GM12878 (cell line): Measurements from ENCODE around the gene ZNF493. TPM values are rescaled to one million over a fixed set of nuclear protein-coding genes. Genes with fewer than 3 reads are reported as not detected.

Experiments used
- ATAC-seq: fragments of 200-7000 bp; cut with Tn5 transposase; 3 replicates; pipeline ENCODE4 v1.9.1; 2020; ENCODE audit warnings: mild to moderate bottlenecking, moderate library complexity
- BruUV-seq: library from RNA; stranded (reverse); fragments of 400-500 nt; replicated peaks from 2 replicates; lab custom pipeline; 2021; lab: Mats Ljungman, UMichigan
- CTCF ChIA-PET: fragments of 300-600 bp; sonication (Branson Sonifier 250); formaldehyde crosslinking; extraction: SDS; loops from one replicate; lab custom pipeline; 2021; ENCODE audit warnings: inconsistent platforms; lab: Yijun Ruan, JAX
- POLR2A ChIA-PET: fragments of 350-600 bp; formaldehyde crosslinking; extraction: SDS; loops from one replicate; lab custom pipeline; 2021; ENCODE audit warnings: inconsistent platforms; lab: Charles Lee
- RAD21 ChIA-PET: fragments of 300-600 bp; sonication (Branson Sonifier 250); formaldehyde crosslinking; loops from one replicate; lab custom pipeline; 2023; ENCODE audit warnings: antibody characterized with exemption; ENCODE audit not compliant: unreplicated experiment; lab: Charles Lee
- SMC1A ChIA-PET: fragments of 300-600 bp; sonication (Branson Sonifier 250); formaldehyde crosslinking; loops from one replicate; lab custom pipeline; 2023; ENCODE audit not compliant: unreplicated experiment, uncharacterized antibody; lab: Charles Lee
- DNase-seq: peaks from one replicate; pipeline ENCODE4 v3.0.0-alpha.2; 2011; ENCODE audit warnings: low read depth, low spot score
- FAIRE-seq: peaks from 3 replicates; lab custom pipeline; 2011; peaks lifted over from hg19 to GRCh38; lab: Jason Lieb, UNC
- H2AFZ ChIP-seq: 2 replicates; pipeline ENCODE4 v1.6.0; 2011; ENCODE audit warnings: low read depth, low read length, control low read depth; ENCODE audit not compliant: control insufficient read depth
- H3K27ac ChIP-seq: 2 replicates; pipeline ENCODE4 v1.5.1; 2011; ENCODE audit warnings: control low read depth; ENCODE audit not compliant: control insufficient read depth, insufficient read depth
- H3K27me3 ChIP-seq, 2 experiments: replicated peaks in 1 of 2; 2 replicates each; pipeline versions ENCODE4 v1.6.0 to v1.6.1; 2011; ENCODE audit warnings: low read length in 1 of 2; ENCODE audit not compliant: control insufficient read depth in 2 of 2, insufficient read depth in 2 of 2
- H3K36me3 ChIP-seq, 2 experiments: 2 replicates each; pipeline ENCODE4 v1.5.1; 2011; ENCODE audit warnings: low read length in 1 of 2; ENCODE audit not compliant: control insufficient read depth in 2 of 2, insufficient read depth in 2 of 2
- H3K4me1 ChIP-seq: 2 replicates; pipeline ENCODE4 v1.6.1; 2011; ENCODE audit warnings: mild to moderate bottlenecking, low read length, moderate library complexity, mixed read lengths; ENCODE audit not compliant: control insufficient read depth, insufficient read depth
- H3K4me2 ChIP-seq: 2 replicates; pipeline ENCODE4 v1.6.0; 2011; ENCODE audit warnings: control low read depth; ENCODE audit not compliant: control insufficient read depth, insufficient read depth
- H3K4me3 ChIP-seq: fragments of 200-600 bp; sonication (generic); 2 replicates; pipeline ENCODE4 v1.5.1; 2016
- H3K79me2 ChIP-seq: 2 replicates; pipeline ENCODE4 v1.6.0; 2011; ENCODE audit warnings: low read length; ENCODE audit not compliant: control insufficient read depth, insufficient read depth
- H3K9ac ChIP-seq: 2 replicates; pipeline ENCODE4 v1.8.0; 2011; ENCODE audit warnings: low read length, control low read depth, mixed read lengths; ENCODE audit not compliant: control insufficient read depth, insufficient read depth
- H3K9me3 ChIP-seq: replicated peaks from 3 replicates; pipeline ENCODE4 v1.5.1; 2011; ENCODE audit warnings: mild to moderate bottlenecking, low read length; ENCODE audit not compliant: control insufficient read depth, insufficient read depth
- H4K20me1 ChIP-seq: 2 replicates; pipeline ENCODE4 v1.6.0; 2011; ENCODE audit not compliant: control insufficient read depth, insufficient read depth
- CREM ChIP-seq: IDR thresholded peaks from 2 replicates; pipeline ENCODE4 v1.6.1; 2014; ENCODE audit warnings: antibody characterized with exemption, low read depth
- E2F4 ChIP-seq: IDR thresholded peaks from 2 replicates; pipeline ENCODE4 v1.6.1; 2012; ENCODE audit warnings: low read depth, low read length, improper control_type of control experiment
- FOXK2 ChIP-seq: fragments of 450-650 bp; IDR thresholded peaks from 2 replicates; pipeline ENCODE4 v1.6.1; 2017; ENCODE audit warnings: mild to moderate bottlenecking, moderate library complexity
- NFYA ChIP-seq: IDR thresholded peaks from 2 replicates; pipeline ENCODE4 v1.6.1; 2011; ENCODE audit warnings: low read depth, mild to moderate bottlenecking, low read length, improper control_type of control experiment, borderline replicate concordance
- NRF1 ChIP-seq: conservative IDR thresholded peaks from 2 replicates; pipeline ENCODE4 v1.6.1; 2011; ENCODE audit warnings: mild to moderate bottlenecking, low read depth, low read length, improper control_type of control experiment
- RELA ChIP-seq: fragments of 450-650 bp; IDR thresholded peaks from 2 replicates; pipeline ENCODE4 v1.8.0; 2014; ENCODE audit warnings: borderline replicate concordance; ENCODE audit not compliant: partially characterized antibody
- SKIL ChIP-seq: fragments of 450-650 bp; IDR thresholded peaks from 2 replicates; pipeline ENCODE4 v1.6.1; 2017; ENCODE audit warnings: mild to moderate bottlenecking, low read depth, inconsistent platforms; ENCODE audit not compliant: poor library complexity, severe bottlenecking
- SP1 ChIP-seq: IDR thresholded peaks from one replicate; pipeline ENCODE4 v1.6.1; 2011; ENCODE audit warnings: low read depth, low read length
- TCF3 ChIP-seq: IDR thresholded peaks from 2 replicates; pipeline ENCODE4 v1.6.1; 2012; ENCODE audit warnings: low read depth, mild to moderate bottlenecking, low read length, borderline replicate concordance; ENCODE audit not compliant: insufficient read depth
- ZNF384 ChIP-seq: IDR thresholded peaks from 2 replicates; pipeline ENCODE4 v1.6.1; 2012; ENCODE audit warnings: low read depth, mild to moderate bottlenecking, low read length, improper control_type of control experiment, borderline replicate concordance
- in situ Hi-C: fragments of 300-500 bp; cut with MboI; formaldehyde crosslinking; loops from 9 replicates; pipeline ENCODE4 v1.14.3; 2018; ENCODE audit warnings: mixed read lengths
- intact Hi-C: fragments of 100-400 bp; cut with micrococcal nuclease; formaldehyde crosslinking; loops from one replicate; pipeline ENCODE4 v1.14.2; 2022; ENCODE audit not compliant: unreplicated experiment
- polyA plus RNA-seq, 11 experiments: library from polyadenylated mRNA; depleted of rRNA in 4 of 11; unstranded in 6 of 11; stranded (reverse) in 5 of 11; fragments of >200 nt; fragmentation: Nextera tagmentation in 4 of 11; fragmentation: Illumina TruSeq in 1 of 11; extraction: Ambion mirVana in 4 of 11; extraction: Trizol in 1 of 11; gene quantifications; 1 replicate in 1 of 11; 2 replicates in 10 of 11; pipeline versions ENCODE4 v1.2.1 to v1.2.3, GENCODE V29; 2011 to 2016; ENCODE audit warnings: inconsistent platforms in 2 of 11, missing spikeins in 2 of 11, low read depth in 1 of 11
- total RNA-seq, 4 experiments: library from RNA; depleted of rRNA in 3 of 4; stranded (reverse); fragments of >200 nt in 3 of 4; fragmentation: Illumina TruSeq in 1 of 4; extraction: Trizol in 1 of 4; gene quantifications; 2 replicates each; pipeline versions ENCODE4 v1.2.1 to v1.2.3, GENCODE V29; 2013 to 2021

Gene ZNF493
- total and polyA plus RNA-seq, 10 of the 15 experiments (the other 5 are each of a cell fraction or from before 2014, with no cell fraction given) = 2.9 to 17.6 (median 8.3) TPM

GRCh38 chr19:21422244-21422643, 25.3 kb downstream of the ZNF493 start:
- ChIA-PET RAD21 (no interaction called here), CTCF (no interaction called here)
- H3K79me2 ChIP-seq = no peaks in the 10 kb centered on the region
- ATAC-seq (no peak), DNase-seq (no peak)
- H3K36me3 ChIP-seq = no peaks in the 10 kb centered on the region
- in situ Hi-C loops = no loop called here
- no TSS peak for BruUV-seq
- TF ChIP-seq NFYA (no peak), FOXK2 (no peak), RELA (no peak), NRF1 (no peak), TCF3 (no peak), ZNF384 (no peak), E2F4 (no peak), CREM (no peak), SP1 (no peak), SKIL (no peak)
- TF ChIP-seq, all 136 proteins: peak for 0
- Histone ChIP-seq H2AFZ (no peak overlapping the region), H3K27ac (no peak overlapping the region), H3K9ac (no peak overlapping the region), H4K20me1 (no peaks in the 10 kb centered on the region), H3K4me2 (no peak overlapping the region), H3K27me3 (no peaks in the 10 kb centered on the region), H3K4me1 (no peaks in the 10 kb centered on the region), H3K4me3 (no peak overlapping the region), H3K9me3 (peaks cover 7% of the 10 kb centered on the region; the same call in 2 of the 3 replicates)
- ChIA-PET SMC1A (no interaction called here), POLR2A (no interaction called here)
- intact Hi-C loops = no loop called here
- no peak for FAIRE-seq
